GM12873 (cell line): ENCODE results near the gene ANKRD45.

Experiments used
- CTCF ChIP-seq: IDR thresholded peaks from 2 replicates; pipeline ENCODE4 v1.5.1; 2012; ENCODE audit warnings: low read depth, mild to moderate bottlenecking, moderate library complexity, low read length, control low read depth; ENCODE audit not compliant: insufficient read depth; ENCODE audit errors: missing control alignments

ANKRD45 gene

GRCh38 chr1:173568483-173568882, 101.2 kb downstream of the ANKRD45 start:
- no peak for TF ChIP-seq CTCF

GRCh38 chr1:173562813-173563212, 106.8 kb downstream of the ANKRD45 start:
- TF ChIP-seq CTCF: no peak

- no peak for TF ChIP-seq CTCF
Observed at GRCh38 chr1:173561263-173561662, 108.4 kb downstream of the ANKRD45 start.

GRCh38 chr1:173560285-173560880, 109.3 kb downstream of the ANKRD45 start:
- TF ChIP-seq CTCF: no peak
